IMR-90 (cell line): ENCODE results near the gene AHSG. TPM values are rescaled to one million over a fixed set of nuclear protein-coding genes. Genes with fewer than 3 reads are reported as not detected.

ENCODE experiments used
- ATAC-seq: fragments of 200-7000 bp; cut with Tn5 transposase; 2 replicates; pipeline ENCODE4 v1.9.1; 2020; ENCODE audit warnings: low read depth, mild to moderate bottlenecking, moderate library complexity
- BruUV-seq: library from RNA; stranded (reverse); fragments of 400-500 nt; replicated peaks from 2 replicates; lab custom pipeline; 2021; lab: Mats Ljungman, UMichigan
- CTCF ChIA-PET: fragments of 300-600 bp; formaldehyde crosslinking; extraction: SDS; loops from one replicate; lab custom pipeline; 2021; ENCODE audit warnings: antibody characterized with exemption; lab: Yijun Ruan, JAX
- POLR2A ChIA-PET: fragments of 300-600 bp; sonication (Branson Sonifier 250); formaldehyde crosslinking; loops from one replicate; lab custom pipeline; 2022; ENCODE audit warnings: antibody characterized with exemption; ENCODE audit not compliant: unreplicated experiment; lab: Charles Lee
- DNase-seq: peaks from one replicate; pipeline ENCODE4 v3.0.0; 2013
- H2AFZ ChIP-seq: replicated peaks from 2 replicates; pipeline ENCODE3; 2013; ENCODE audit warnings: low read length, mild to moderate bottlenecking; ENCODE audit not compliant: poor library complexity
- H2AK5ac ChIP-seq: 2 replicates; pipeline ENCODE4 v1.6.1; 2013; ENCODE audit warnings: low read depth, low read length, inconsistent platforms
- H2AK9ac ChIP-seq: replicated peaks from 2 replicates; pipeline ENCODE3; 2013; ENCODE audit warnings: mild to moderate bottlenecking, low read depth, low read length, moderate library complexity; ENCODE audit not compliant: poor library complexity
- H2BK120ac ChIP-seq: 2 replicates; pipeline ENCODE4 v1.6.1; 2013; ENCODE audit warnings: low read depth, low read length, inconsistent platforms
- H2BK15ac ChIP-seq: 3 replicates; pipeline ENCODE4 v1.6.1; 2013; ENCODE audit warnings: low read depth, low read length, inconsistent platforms
- H2BK20ac ChIP-seq: 2 replicates; pipeline ENCODE4 v1.6.1; 2013; ENCODE audit warnings: low read depth, mild to moderate bottlenecking, inconsistent platforms, low read length, moderate library complexity
- H2BK5ac ChIP-seq: 2 replicates; pipeline ENCODE4 v1.6.1; 2013; ENCODE audit warnings: mild to moderate bottlenecking, low read depth, low read length, inconsistent platforms; ENCODE audit not compliant: poor library complexity, severe bottlenecking
- H3K14ac ChIP-seq: replicated peaks from 2 replicates; pipeline ENCODE4 v1.6.1; 2013; ENCODE audit warnings: low read depth, low read length, inconsistent platforms
- H3K18ac ChIP-seq: 2 replicates; pipeline ENCODE4 v1.6.1; 2013; ENCODE audit warnings: low read depth, low read length, control low read depth
- H3K23ac ChIP-seq: 2 replicates; pipeline ENCODE4 v1.6.1; 2013; ENCODE audit warnings: low read depth, low read length, inconsistent platforms
- H3K27ac ChIP-seq: 2 replicates; pipeline ENCODE4 v1.5.1; 2013; ENCODE audit warnings: mild to moderate bottlenecking, control low read depth, low read length; ENCODE audit not compliant: insufficient read depth
- H3K27me3 ChIP-seq: 2 replicates; pipeline ENCODE4 v1.6.1; 2013; ENCODE audit warnings: low read length; ENCODE audit not compliant: control insufficient read depth, insufficient read depth
- H3K36me3 ChIP-seq: 2 replicates; pipeline ENCODE4 v1.6.1; 2013; ENCODE audit warnings: low read length, mixed read lengths; ENCODE audit not compliant: control insufficient read depth, insufficient read depth
- H3K4ac ChIP-seq: 2 replicates; pipeline ENCODE4 v1.6.1; 2013; ENCODE audit warnings: low read depth, low read length, inconsistent platforms
- H3K4me1 ChIP-seq: 2 replicates; pipeline ENCODE4 v1.6.1; 2013; ENCODE audit warnings: low read length, mixed read lengths; ENCODE audit not compliant: control insufficient read depth, insufficient read depth
- H3K4me2 ChIP-seq: 2 replicates; pipeline ENCODE4 v1.6.1; 2013; ENCODE audit warnings: low read depth, mild to moderate bottlenecking, control low read depth, low read length, moderate library complexity
- H3K4me3 ChIP-seq: 2 replicates; pipeline ENCODE4 v1.5.1; 2013; ENCODE audit warnings: low read depth, mild to moderate bottlenecking, control low read depth, low read length, moderate library complexity; ENCODE audit not compliant: insufficient read depth
- H3K56ac ChIP-seq: 2 replicates; pipeline ENCODE4 v1.6.1; 2013; ENCODE audit warnings: low read length, inconsistent platforms; ENCODE audit not compliant: insufficient read depth; ENCODE audit errors: extremely low read depth
- H3K79me1 ChIP-seq, 2 experiments: 2 replicates each; pipeline ENCODE4 v1.6.1; 2013; ENCODE audit warnings: low read length in 2 of 2, inconsistent platforms in 1 of 2, low read depth in 1 of 2
- H3K9ac ChIP-seq: 2 replicates; pipeline ENCODE4 v1.6.1; 2013; ENCODE audit warnings: low read depth, low read length, control low read depth
- H3K9me1 ChIP-seq: 2 replicates; pipeline ENCODE4 v1.6.1; 2013; ENCODE audit warnings: low read length, inconsistent platforms; ENCODE audit not compliant: insufficient read depth
- H3K9me3 ChIP-seq: 2 replicates; pipeline ENCODE4 v1.6.1; 2013; ENCODE audit warnings: low read length; ENCODE audit not compliant: control insufficient read depth, insufficient read depth
- H4K20me1 ChIP-seq: 2 replicates; pipeline ENCODE4 v1.6.1; 2013; ENCODE audit warnings: low read length, inconsistent platforms; ENCODE audit not compliant: insufficient read depth
- H4K5ac ChIP-seq: 2 replicates; pipeline ENCODE4 v1.6.1; 2013; ENCODE audit warnings: mild to moderate bottlenecking, low read depth, low read length, control low read depth
- H4K8ac ChIP-seq, 2 experiments: 2 replicates each; pipeline ENCODE4 v1.6.1; 2013; ENCODE audit warnings: low read depth in 2 of 2, low read length in 2 of 2, control low read depth in 1 of 2, inconsistent platforms in 1 of 2
- H4K91ac ChIP-seq: 2 replicates; pipeline ENCODE4 v1.6.1; 2013; ENCODE audit warnings: low read depth, low read length, inconsistent platforms; ENCODE audit not compliant: insufficient read depth
- MAFK ChIP-seq: IDR thresholded peaks from 2 replicates; pipeline ENCODE4 v1.6.1; 2012; ENCODE audit warnings: low read depth, low read length, improper control_type of control experiment
- WGBS, 2 experiments: methylation state at CpG; one replicate each; pipeline versions ENCODE4 v1.1.5 to v1.1.7; 2013; ENCODE audit warnings: missing lambda C conversion rate in 2 of 2; ENCODE audit not compliant: insufficient read length in 1 of 2; ENCODE audit errors: extremely low coverage in 2 of 2; 5-methylcytosine and 5-hydroxymethylcytosine counted together
- dilution Hi-C: fragments of 300-500 bp; cut with HindIII; formaldehyde crosslinking; loops from one replicate; pipeline ENCODE4 v1.14.3; 2018; ENCODE audit warnings: low sequenced_read_pairs; ENCODE audit not compliant: unreplicated experiment
- in situ Hi-C: fragments of 300-500 bp; cut with MboI; formaldehyde crosslinking; loops from 3 replicates; pipeline ENCODE4 v1.14.3; 2019; ENCODE audit warnings: low sequenced_read_pairs, inconsistent platforms, mixed read lengths
- intact Hi-C: fragments of 100-400 bp; cut with micrococcal nuclease; formaldehyde crosslinking; loops from 2 replicates; pipeline ENCODE4 v1.10.0; 2022
- polyA plus RNA-seq, 3 experiments: library from polyadenylated mRNA; depleted of rRNA; stranded (reverse); fragments of >200 nt; gene quantifications; 2 replicates each; pipeline ENCODE4 v1.2.3, GENCODE V29; 2012; ENCODE audit warnings: low replicate concordance in 1 of 3
- total RNA-seq: library from RNA; depleted of rRNA; stranded (reverse); fragments of >200 nt; gene quantifications from 2 replicates; pipeline ENCODE4 v1.2.3, GENCODE V29; 2012
- TF ChIP-seq, protein P1 (sequence below): conservative IDR thresholded peaks from 2 replicates; pipeline ENCODE4 v1.5.1; 2012; ENCODE audit warnings: mild to moderate bottlenecking, low read depth, low read length, improper control_type of control experiment

Gene AHSG
- total and polyA plus RNA-seq, 2 of the 4 experiments (the other 2 are of a cell fraction) = not detected

GRCh38 chr3:186612065-186612464 lies 795 bp upstream of the AHSG start:
- Histone ChIP-seq H3K27me3 (peaks cover 15% of the 10 kb centered on the region; the same call in 1 of the 2 replicates), H3K79me1 (no peaks in the 10 kb centered on the region), H2AK9ac (no peak overlapping the region), H4K20me1 (no peaks in the 10 kb centered on the region), H2BK120ac (no peak overlapping the region), H3K4me2 (no peak overlapping the region), H3K56ac (no peak overlapping the region), H4K5ac (no peak overlapping the region), H3K9me3 (no peaks in the 10 kb centered on the region), H3K9me1 (no peaks in the 10 kb centered on the region), H3K4me3 (no peak overlapping the region), H2BK20ac (no peak overlapping the region), H3K4ac (no peak overlapping the region), H3K14ac (no peak overlapping the region), H3K18ac (no peak overlapping the region), H2BK5ac (no peak overlapping the region), H3K36me3 (no peaks in the 10 kb centered on the region), H3K9ac (no peak overlapping the region), H2AK5ac (no peak overlapping the region), H3K4me1 (no peaks in the 10 kb centered on the region), H3K27ac (no peak overlapping the region), H2AFZ (no peak overlapping the region), H3K23ac (no peak overlapping the region), H2BK15ac (no peak overlapping the region), H4K8ac (no peak overlapping the region), H4K91ac (no peak overlapping the region)
- DNase-seq (no peak), ATAC-seq (no peak)
- intact Hi-C loops = no loop called here
- 60% methylated on average over 2 of the region's 5 CpGs; no CpG with 5 or more reads in 1 of the 2 experiments for WGBS, 2 experiments
- TF ChIP-seq MAFK = peak; percentile 91
- TF ChIP-seq, protein P1, sequence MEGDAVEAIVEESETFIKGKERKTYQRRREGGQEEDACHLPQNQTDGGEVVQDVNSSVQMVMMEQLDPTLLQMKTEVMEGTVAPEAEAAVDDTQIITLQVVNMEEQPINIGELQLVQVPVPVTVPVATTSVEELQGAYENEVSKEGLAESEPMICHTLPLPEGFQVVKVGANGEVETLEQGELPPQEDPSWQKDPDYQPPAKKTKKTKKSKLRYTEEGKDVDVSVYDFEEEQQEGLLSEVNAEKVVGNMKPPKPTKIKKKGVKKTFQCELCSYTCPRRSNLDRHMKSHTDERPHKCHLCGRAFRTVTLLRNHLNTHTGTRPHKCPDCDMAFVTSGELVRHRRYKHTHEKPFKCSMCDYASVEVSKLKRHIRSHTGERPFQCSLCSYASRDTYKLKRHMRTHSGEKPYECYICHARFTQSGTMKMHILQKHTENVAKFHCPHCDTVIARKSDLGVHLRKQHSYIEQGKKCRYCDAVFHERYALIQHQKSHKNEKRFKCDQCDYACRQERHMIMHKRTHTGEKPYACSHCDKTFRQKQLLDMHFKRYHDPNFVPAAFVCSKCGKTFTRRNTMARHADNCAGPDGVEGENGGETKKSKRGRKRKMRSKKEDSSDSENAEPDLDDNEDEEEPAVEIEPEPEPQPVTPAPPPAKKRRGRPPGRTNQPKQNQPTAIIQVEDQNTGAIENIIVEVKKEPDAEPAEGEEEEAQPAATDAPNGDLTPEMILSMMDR = no peak
- dilution Hi-C loops = no loop called here
- POLR2A ChIA-PET = no interaction called here
- in situ Hi-C loops = no loop called here
- no TSS peak for BruUV-seq
- CTCF ChIA-PET = no interaction called here
